Inflammatory macrophage treated with lipopolysaccharide for 4 hours (primary cell): ENCODE data around the gene PHAF1.
"Not testable (repeated sequence)": the region's sequence is repeated elsewhere in the genome, so short reads cannot be mapped to it uniquely, and the experiment has no call there.

Experiments
- DNase-seq: peaks from one replicate; pipeline ENCODE4 v3.0.0-alpha.2; 2020

PHAF1 gene

GRCh38 chr16:67105246-67105645 lies 4.5 kb upstream of the PHAF1 start:
- DNase-seq, result peak; percentile 78

- no peak for DNase-seq
These were observed 3.9 kb upstream of the PHAF1 start for GRCh38 chr16:67105881-67106280.

GRCh38 chr16:67108489-67108888 lies 1.3 kb upstream of the PHAF1 start:
- no peak for DNase-seq

GRCh38 chr16:67108931-67109406 lies 772 bp upstream of the PHAF1 start:
- no peak for DNase-seq

GRCh38 chr16:67111951-67112444 lies 2.3 kb downstream of the PHAF1 start:
- no peak for DNase-seq

- no peak for DNase-seq
These were observed 3.1 kb downstream of the PHAF1 start for GRCh38 chr16:67112591-67113399.

- no peak for DNase-seq
These were observed 5.1 kb downstream of the PHAF1 start for GRCh38 chr16:67114793-67115192.

- peak; percentile 81 for DNase-seq
These were observed 5.9 kb downstream of the PHAF1 start for GRCh38 chr16:67115639-67116038.

- peak; percentile 52 for DNase-seq
These were observed 6.9 kb downstream of the PHAF1 start for GRCh38 chr16:67116388-67117311.

- DNase-seq, result no peak
These were observed 8.0 kb downstream of the PHAF1 start for GRCh38 chr16:67117716-67118115.

- no peak for DNase-seq
These were observed 10.3 kb downstream of the PHAF1 start for GRCh38 chr16:67120025-67120424.

GRCh38 chr16:67122799-67123198 lies 13.1 kb downstream of the PHAF1 start:
- DNase-seq, result not testable (repeated sequence)

- DNase-seq, result no peak
These were observed 18.7 kb downstream of the PHAF1 start for GRCh38 chr16:67128417-67128816.

GRCh38 chr16:67128887-67129286 lies 19.1 kb downstream of the PHAF1 start:
- DNase-seq, result no peak

- DNase-seq, result no peak
These were observed 19.7 kb downstream of the PHAF1 start for GRCh38 chr16:67129422-67129821.

GRCh38 chr16:67137605-67138004 lies 27.9 kb downstream of the PHAF1 start:
- no peak for DNase-seq

- DNase-seq, result no peak
These were observed 31.6 kb downstream of the PHAF1 start for GRCh38 chr16:67141391-67141790.

GRCh38 chr16:67142342-67142741 lies 32.6 kb downstream of the PHAF1 start:
- no peak for DNase-seq

- no peak for DNase-seq
These were observed 35.2 kb downstream of the PHAF1 start for GRCh38 chr16:67144943-67145342.

GRCh38 chr16:67145746-67146145 lies 36.0 kb downstream of the PHAF1 start:
- DNase-seq, result no peak

- DNase-seq, result no peak
These were observed 37.0 kb downstream of the PHAF1 start for GRCh38 chr16:67146523-67147357.

GRCh38 chr16:67147437-67148140 lies 37.8 kb downstream of the PHAF1 start:
- no peak for DNase-seq
